Measurements from ENCODE around the gene SCN9A. TPM values are rescaled to one million over a fixed set of nuclear protein-coding genes. Genes with fewer than 3 reads are reported as not detected.

Gene SCN9A
- total and polyA plus RNA-seq, 10 of the 15 experiments (the other 5 are each of a cell fraction or from before 2014, with no cell fraction given), result 0.04 to 0.08 (median 0.08) TPM; not detected in 7

GRCh38 chr2:166375195-166375735, 479 bp downstream of the SCN9A start:
- no peak overlapping the region for H2AFZ ChIP-seq (ENCODE audit: control insufficient read depth, low read depth, low read length)
- no peak overlapping the region for H3K9ac ChIP-seq (ENCODE audit: control insufficient read depth, insufficient read depth, low read length)
- ChIA-PET RAD21 (ENCODE audit: unreplicated experiment) (no interaction called here), POLR2A (no interaction called here), CTCF (no interaction called here), SMC1A (ENCODE audit: uncharacterized antibody, unreplicated experiment) (interaction anchor here (0.9 kb wide), 1 partner anchor 10 kb away, joined by 3 read pairs; no protein-coding TSS in a partner anchor)
- H3K36me3 ChIP-seq (ENCODE audit: control insufficient read depth in 2 of 2, insufficient read depth in 2 of 2, low read length in 1 of 2), result no peaks in the 10 kb centered on the region
- no peak overlapping the region for H3K4me3 ChIP-seq
- H3K27ac ChIP-seq (ENCODE audit: control insufficient read depth, insufficient read depth), result no peak overlapping the region
- in situ Hi-C loops (cut with MboI) (no loop called here), intact Hi-C loops (cut with micrococcal nuclease; ENCODE audit: unreplicated experiment) (no loop called here)
- no peaks in the 10 kb centered on the region for H3K9me3 ChIP-seq (replicated peaks; ENCODE audit: control insufficient read depth, insufficient read depth, low read length)
- H3K4me2 ChIP-seq (ENCODE audit: control insufficient read depth, insufficient read depth), result no peak overlapping the region
- H3K79me2 ChIP-seq (ENCODE audit: control insufficient read depth, insufficient read depth, low read length), result no peaks in the 10 kb centered on the region
- TF ChIP-seq RELA (IDR thresholded peaks at IDR 0.05; ENCODE audit: borderline replicate concordance, partially characterized antibody) (no peak), ZNF24 (IDR thresholded peaks at IDR 0.05) (no peak)
- no peak for DNase-seq (ENCODE audit: low read depth, low spot score)
- no peak for FAIRE-seq
- no peak; the same call in 2 of the 3 replicates for ATAC-seq
- no peaks in the 10 kb centered on the region; a peak in 3 of 4 replicates for H3K27me3 ChIP-seq (replicated peaks in 1 of 2; ENCODE audit: control insufficient read depth in 2 of 2, insufficient read depth in 2 of 2, low read length in 1 of 2)
- H4K20me1 ChIP-seq (ENCODE audit: control insufficient read depth, insufficient read depth), result no peaks in the 10 kb centered on the region
- WGBS (ENCODE audit: insufficient coverage, insufficient replicate concordance, low lambda C conversion rate, missing lambda C conversion rate), result 5% methylated on average over 17 of the region's 17 CpGs
- H3K4me1 ChIP-seq (ENCODE audit: control insufficient read depth, insufficient read depth, low read length), result no peaks in the 10 kb centered on the region
- no TSS peak for BruUV-seq (replicated peaks)

- Histone ChIP-seq H3K27ac (ENCODE audit: control insufficient read depth, insufficient read depth) (no peak overlapping the region), H3K79me2 (ENCODE audit: control insufficient read depth, insufficient read depth, low read length) (no peaks in the 10 kb centered on the region), H3K9me3 (replicated peaks; ENCODE audit: control insufficient read depth, insufficient read depth, low read length) (no peaks in the 10 kb centered on the region), H3K4me1 (ENCODE audit: control insufficient read depth, insufficient read depth, low read length) (no peaks in the 10 kb centered on the region), H3K9ac (ENCODE audit: control insufficient read depth, insufficient read depth, low read length) (no peak overlapping the region), H3K27me3 (replicated peaks in 1 of 2; ENCODE audit: control insufficient read depth in 2 of 2, insufficient read depth in 2 of 2, low read length in 1 of 2) (no peaks in the 10 kb centered on the region; a peak in 3 of 4 replicates), H3K4me2 (ENCODE audit: control insufficient read depth, insufficient read depth) (no peak overlapping the region), H3K36me3 (ENCODE audit: control insufficient read depth in 2 of 2, insufficient read depth in 2 of 2, low read length in 1 of 2) (no peaks in the 10 kb centered on the region), H4K20me1 (ENCODE audit: control insufficient read depth, insufficient read depth) (no peaks in the 10 kb centered on the region), H2AFZ (ENCODE audit: control insufficient read depth, low read depth, low read length) (no peak overlapping the region), H3K4me3 (no peak overlapping the region)
- POLR2A ChIA-PET, result no interaction called here
- BruUV-seq (replicated peaks), result no TSS peak
- SMC1A ChIA-PET (ENCODE audit: uncharacterized antibody, unreplicated experiment), result interaction anchor here (0.9 kb wide), 1 partner anchor 12 kb away, joined by 3 read pairs; no protein-coding TSS in a partner anchor
- in situ Hi-C loops (cut with MboI) (no loop called here), intact Hi-C loops (cut with micrococcal nuclease; ENCODE audit: unreplicated experiment) (no loop called here)
- ATAC-seq (no peak), DNase-seq (ENCODE audit: low read depth, low spot score) (no peak), FAIRE-seq (no peak)
- RAD21 ChIA-PET (ENCODE audit: unreplicated experiment), result no interaction called here
- CTCF ChIA-PET, result interaction anchor here (0.8 kb wide), 1 partner anchor 29 kb away, joined by 3 read pairs; no protein-coding TSS in a partner anchor
- no peak for TF ChIP-seq WRNIP1 (IDR thresholded peaks at IDR 0.05; ENCODE audit: borderline replicate concordance, low read depth, low read length)
- TF ChIP-seq RCOR1 (conservative IDR thresholded peaks at IDR 0.05; ENCODE audit: low read depth, low read length), result no peak
- no peak for TF ChIP-seq ZNF274 (IDR thresholded peaks at IDR 0.05; ENCODE audit: insufficient read depth, insufficient read length)
- TF ChIP-seq NR2C1 (IDR thresholded peaks at IDR 0.05), result no peak
Measured at GRCh38 chr2:166373951-166374350, 1.8 kb downstream of the SCN9A start.

Measured in GM12878 (cell line).